Measurements from ENCODE around the gene ATP8B1.

- no peak for TF ChIP-seq CTCF (IDR thresholded peaks at IDR 0.05)
- TF ChIP-seq POLR2A (IDR thresholded peaks at IDR 0.05), result no peak
Observed at GRCh38 chr18:57748770-57749603, 54.1 kb downstream of the ATP8B1 start.

Measured in testis (tissue), 2 donors.